ES-I3 (cell line): ENCODE data around the gene PCDHGA1.
"Not testable (repeated sequence)": the region's sequence is repeated elsewhere in the genome, so short reads cannot be mapped to it uniquely, and the experiment has no call there.

Experiments used
- H3K36me3 ChIP-seq: 2 replicates; pipeline ENCODE4 v1.6.1; 2013; ENCODE audit warnings: mild to moderate bottlenecking, low read length, control low read depth, moderate library complexity; ENCODE audit not compliant: insufficient read depth
- H3K4me1 ChIP-seq: 2 replicates; pipeline ENCODE4 v1.6.1; 2013; ENCODE audit warnings: mild to moderate bottlenecking, control low read depth, low read length; ENCODE audit not compliant: insufficient read depth
- H3K9ac ChIP-seq: 2 replicates; pipeline ENCODE4 v1.6.1; 2013; ENCODE audit warnings: low read depth, mild to moderate bottlenecking, low read length, moderate library complexity
- H3K9me3 ChIP-seq: 2 replicates; pipeline ENCODE4 v1.6.1; 2013; ENCODE audit warnings: mild to moderate bottlenecking, low read length, moderate library complexity; ENCODE audit not compliant: control insufficient read depth, insufficient read depth

Gene PCDHGA1

GRCh38 chr5:141383345-141383744 lies 53.0 kb downstream of the PCDHGA1 start:
- no peaks in the 10 kb centered on the region for H3K4me1 ChIP-seq
- H3K9me3 ChIP-seq = peaks cover under 1% of the 10 kb centered on the region
- H3K36me3 ChIP-seq = no peaks in the 10 kb centered on the region
- no peak overlapping the region for H3K9ac ChIP-seq

DNA sequence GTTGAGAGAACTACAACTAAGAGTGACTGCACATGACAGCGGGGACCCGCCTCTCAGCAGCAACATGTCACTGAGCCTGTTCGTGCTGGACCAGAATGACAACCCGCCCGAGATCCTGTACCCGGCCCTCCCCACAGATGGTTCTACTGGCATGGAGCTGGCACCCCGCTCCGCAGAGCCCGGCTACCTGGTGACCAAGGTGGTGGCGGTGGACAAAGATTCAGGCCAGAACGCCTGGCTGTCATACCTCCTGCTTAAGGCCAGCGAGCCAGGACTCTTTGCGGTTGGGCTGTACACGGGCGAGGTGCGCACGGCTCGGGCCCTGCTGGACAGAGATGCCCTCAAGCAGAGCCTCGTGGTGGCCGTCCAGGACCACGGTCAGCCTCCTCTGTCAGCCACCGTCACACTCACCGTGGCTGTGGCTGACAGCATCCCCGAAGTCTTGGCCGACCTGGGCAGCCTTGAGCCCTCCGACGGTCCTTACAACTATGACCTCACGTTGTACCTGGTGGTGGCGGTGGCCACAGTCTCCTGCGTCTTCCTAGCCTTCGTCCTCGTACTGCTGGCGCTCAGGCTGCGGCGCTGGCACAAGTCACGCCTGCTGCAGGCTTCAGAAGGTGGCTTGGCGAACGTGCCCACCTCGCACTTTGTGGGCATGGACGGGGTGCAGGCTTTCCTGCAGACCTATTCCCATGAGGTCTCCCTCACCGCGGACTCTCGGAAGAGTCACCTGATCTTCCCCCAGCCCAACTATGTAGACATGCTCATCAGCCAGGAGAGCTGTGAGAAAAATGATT lies 54.4 kb downstream of the PCDHGA1 start:
- no peak overlapping the region for H3K9ac ChIP-seq
- peaks cover 7% of the 10 kb centered on the region for H3K9me3 ChIP-seq
- H3K4me1 ChIP-seq = no peaks in the 10 kb centered on the region
- no peaks in the 10 kb centered on the region; the same call in 1 of the 2 replicates for H3K36me3 ChIP-seq

DNA sequence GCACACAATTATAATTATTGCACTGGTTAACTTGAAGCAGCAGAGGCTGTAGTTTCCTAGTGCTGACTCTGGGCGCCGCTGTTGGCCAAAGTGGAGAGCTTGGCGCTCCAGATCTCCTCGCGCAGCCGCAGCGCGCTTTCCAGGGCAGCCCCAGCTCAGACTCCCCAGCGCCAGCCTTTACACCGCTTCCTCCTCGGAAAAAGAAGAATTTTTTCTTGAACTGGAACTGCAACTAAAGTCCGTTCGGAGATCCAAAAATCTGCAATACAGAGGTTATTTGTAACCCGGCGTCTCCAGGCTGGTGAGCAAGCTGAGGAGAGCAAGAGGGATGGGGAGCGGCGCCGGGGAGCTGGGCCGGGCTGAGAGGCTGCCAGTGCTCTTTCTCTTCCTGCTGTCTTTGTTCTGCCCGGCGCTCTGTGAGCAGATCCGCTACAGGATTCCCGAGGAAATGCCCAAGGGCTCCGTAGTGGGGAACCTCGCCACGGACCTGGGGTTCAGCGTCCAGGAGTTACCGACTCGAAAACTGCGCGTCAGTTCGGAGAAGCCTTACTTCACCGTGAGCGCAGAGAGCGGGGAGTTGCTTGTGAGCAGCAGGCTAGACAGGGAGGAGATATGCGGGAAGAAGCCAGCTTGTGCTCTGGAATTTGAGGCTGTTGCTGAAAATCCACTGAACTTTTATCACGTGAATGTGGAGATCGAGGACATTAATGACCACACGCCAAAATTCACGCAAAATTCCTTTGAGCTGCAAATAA lies 57.4 kb downstream of the PCDHGA1 start, which contains the start of gene PCDHGB4:
TSS of gene PCDHGB4 (plus strand) at position 142 of the 755 bp plus-strand sequence. CDS start at position 329, 187 bp downstream.
- H3K36me3 ChIP-seq, H3K4me1 ChIP-seq: not testable (repeated sequence)
- peaks cover 17% of the 10 kb centered on the region for H3K9me3 ChIP-seq
- H3K9ac ChIP-seq = peak within 1 kb of the TSS; percentile 64; the same call in 1 of the 2 replicates

GRCh38 chr5:141388661-141389060 lies 58.3 kb downstream of the PCDHGA1 start:
- peaks cover 3% of the 10 kb centered on the region for H3K36me3 ChIP-seq
- peaks cover 26% of the 10 kb centered on the region for H3K9me3 ChIP-seq
- H3K9ac ChIP-seq = no peak overlapping the region
- no peaks in the 10 kb centered on the region for H3K4me1 ChIP-seq

- peaks cover 7% of the 10 kb centered on the region for H3K36me3 ChIP-seq
- H3K9me3 ChIP-seq = peaks cover 32% of the 10 kb centered on the region
- H3K4me1 ChIP-seq = no peaks in the 10 kb centered on the region
- no peak overlapping the region for H3K9ac ChIP-seq
Measured at GRCh38 chr5:141389153-141390042, 59.1 kb downstream of the PCDHGA1 start.

GRCh38 chr5:141392429-141393198 lies 62.3 kb downstream of the PCDHGA1 start, which contains the start of gene PCDHGA8:
PCDHGA8 (plus strand) TSS chr5:141392633; CDS start chr5:141392814, 181 bp downstream.
- peaks cover 7% of the 10 kb centered on the region for H3K36me3 ChIP-seq
- no peaks in the 10 kb centered on the region for H3K4me1 ChIP-seq
- no peak within 1 kb of the TSS for H3K9ac ChIP-seq
- peaks cover 41% of the 10 kb centered on the region for H3K9me3 ChIP-seq

DNA sequence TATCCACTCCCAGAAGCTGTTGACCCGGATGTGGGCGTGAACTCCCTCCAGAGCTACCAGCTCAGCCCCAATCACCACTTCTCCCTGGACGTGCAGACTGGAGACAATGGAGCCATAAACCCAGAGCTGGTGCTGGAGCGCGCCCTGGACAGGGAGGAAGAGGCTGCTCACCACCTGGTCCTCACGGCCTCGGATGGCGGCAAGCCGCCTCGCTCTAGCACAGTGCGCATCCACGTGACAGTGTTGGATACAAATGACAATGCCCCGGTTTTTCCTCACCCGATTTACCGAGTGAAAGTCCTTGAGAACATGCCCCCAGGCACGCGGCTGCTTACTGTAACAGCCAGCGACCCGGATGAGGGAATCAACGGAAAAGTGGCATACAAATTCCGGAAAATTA lies 63.0 kb downstream of the PCDHGA1 start:
- H3K4me1 ChIP-seq = no peaks in the 10 kb centered on the region
- no peak overlapping the region for H3K9ac ChIP-seq
- peaks cover 7% of the 10 kb centered on the region for H3K36me3 ChIP-seq
- H3K9me3 ChIP-seq = peaks cover 41% of the 10 kb centered on the region

- H3K9ac ChIP-seq, H3K36me3 ChIP-seq, H3K4me1 ChIP-seq: not testable (repeated sequence)
- peaks cover 40% of the 10 kb centered on the region for H3K9me3 ChIP-seq
Measured at GRCh38 chr5:141394401-141395187, 64.3 kb downstream of the PCDHGA1 start.

GRCh38 chr5:141397756-141398551 lies 67.6 kb downstream of the PCDHGA1 start, which contains the start of gene PCDHGB5:
PCDHGB5 (plus strand) TSS chr5:141397947; CDS start chr5:141398128, 181 bp downstream.
- peaks cover 27% of the 10 kb centered on the region for H3K9me3 ChIP-seq
- H3K36me3 ChIP-seq, H3K9ac ChIP-seq, H3K4me1 ChIP-seq: not testable (repeated sequence)

DNA sequence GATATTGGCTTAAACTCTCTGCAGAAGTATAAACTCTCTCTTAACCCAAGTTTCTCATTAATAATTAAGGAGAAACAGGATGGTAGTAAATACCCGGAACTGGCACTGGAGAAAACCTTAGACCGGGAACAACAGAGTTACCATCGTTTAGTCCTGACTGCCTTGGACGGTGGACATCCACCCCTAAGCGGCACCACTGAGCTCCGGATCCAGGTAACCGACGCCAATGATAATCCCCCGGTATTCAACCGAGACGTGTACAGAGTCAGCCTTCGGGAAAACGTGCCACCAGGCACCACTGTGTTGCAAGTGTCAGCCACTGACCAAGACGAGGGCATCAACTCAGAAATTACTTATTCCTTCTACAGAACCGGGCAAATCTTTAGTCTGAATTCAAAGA lies 68.3 kb downstream of the PCDHGA1 start:
- Histone ChIP-seq H3K4me1 (no peaks in the 10 kb centered on the region), H3K9ac (no peak overlapping the region), H3K36me3 (peaks cover 5% of the 10 kb centered on the region; the same call in 1 of the 2 replicates), H3K9me3 (peaks cover 22% of the 10 kb centered on the region)

GRCh38 chr5:141399555-141400258 lies 69.4 kb downstream of the PCDHGA1 start:
- Histone ChIP-seq H3K9ac (no peak overlapping the region), H3K36me3 (no peaks in the 10 kb centered on the region), H3K9me3 (peaks cover 15% of the 10 kb centered on the region), H3K4me1 (no peaks in the 10 kb centered on the region)
